HEK293 (cell line): ENCODE data around the gene ZC3H15.

Experiments
- CTCF ChIA-PET: fragments of 350-600 bp; formaldehyde crosslinking; extraction: SDS; loops from one replicate; lab custom pipeline; 2021; ENCODE audit warnings: antibody characterized with exemption; lab: Yijun Ruan, JAX
- POLR2A ChIA-PET: fragments of 300-600 bp; formaldehyde crosslinking; extraction: SDS; loops from one replicate; lab custom pipeline; 2020; ENCODE audit warnings: antibody characterized with exemption, inconsistent platforms; lab: Yijun Ruan, JAX
- H3K27ac ChIP-seq: fragments of 200-500 bp; sonication (Bioruptor generic); 2 replicates; pipeline ENCODE4 v1.5.1; 2014; ENCODE audit warnings: low read depth, low read length, control low read depth, inconsistent platforms; ENCODE audit errors: extremely low read depth
- H3K36me3 ChIP-seq, 2 experiments: fragments of 200-500 bp in 1 of 2; sonication (Bioruptor generic) in 1 of 2; 1 replicate in 1 of 2; 2 replicates in 1 of 2; pipeline ENCODE4 v1.5.1; 2014 to 2017; ENCODE audit warnings: inconsistent platforms in 2 of 2, low read length in 2 of 2; ENCODE audit not compliant: control insufficient read depth in 2 of 2, insufficient read depth in 1 of 2
- H3K4me1 ChIP-seq: fragments of 200-500 bp; sonication (Bioruptor generic); 2 replicates; pipeline ENCODE4 v1.5.1; 2014; ENCODE audit warnings: mild to moderate bottlenecking, low read length, inconsistent platforms; ENCODE audit not compliant: control insufficient read depth, insufficient read depth
- H3K4me3 ChIP-seq: 2 replicates; pipeline ENCODE4 v1.5.1; 2011; ENCODE audit warnings: low read depth, mild to moderate bottlenecking, control low read depth, low read length, moderate library complexity
- H3K9me3 ChIP-seq: fragments of 200-500 bp; sonication (Bioruptor generic); 2 replicates; pipeline ENCODE4 v1.5.1; 2014; ENCODE audit warnings: low read depth, low read length, inconsistent platforms; ENCODE audit not compliant: control insufficient read depth, insufficient read depth
- BCL11B ChIP-seq: fragments of 450-650 bp; formaldehyde crosslinking; IDR thresholded peaks from 2 replicates; pipeline ENCODE4 v1.5.1; 2016; ENCODE audit warnings: low read depth, missing biosample characterization, missing genetic modification characterization
- GLIS2 ChIP-seq: fragments of 450-650 bp; formaldehyde crosslinking; IDR thresholded peaks from 2 replicates; pipeline ENCODE4 v1.5.1; 2016; ENCODE audit warnings: missing biosample characterization, missing genetic modification characterization
- KLF8 ChIP-seq: fragments of 450-650 bp; formaldehyde crosslinking; IDR thresholded peaks from 2 replicates; pipeline ENCODE4 v1.5.1; 2016; ENCODE audit warnings: missing biosample characterization, missing genetic modification characterization
- MEIS1 ChIP-seq: sonication (generic); formaldehyde crosslinking; IDR thresholded peaks from 2 replicates; pipeline ENCODE4 v1.8.1; 2022; ENCODE audit warnings: missing genetic modification reagents, mild to moderate bottlenecking, borderline replicate concordance
- OSR2 ChIP-seq: fragments of 450-650 bp; formaldehyde crosslinking; IDR thresholded peaks from 2 replicates; pipeline ENCODE4 v1.5.1; 2016; ENCODE audit warnings: missing biosample characterization, missing genetic modification characterization
- REST ChIP-seq: fragments of 450-650 bp; formaldehyde crosslinking; IDR thresholded peaks from 2 replicates; pipeline ENCODE4 v1.5.1; 2016; ENCODE audit warnings: missing biosample characterization, missing genetic modification characterization
- TCF7L2 ChIP-seq: IDR thresholded peaks from 2 replicates; pipeline ENCODE4 v1.6.1; 2011; ENCODE audit warnings: low read depth, mild to moderate bottlenecking, inconsistent platforms, low read length, moderate library complexity, borderline replicate concordance
- ZBTB1 ChIP-seq: fragments of 450-650 bp; formaldehyde crosslinking; IDR thresholded peaks from 2 replicates; pipeline ENCODE4 v1.5.1; 2016; ENCODE audit warnings: missing biosample characterization, missing genetic modification characterization
- ZBTB44 ChIP-seq: fragments of 450-650 bp; IDR thresholded peaks from 2 replicates; pipeline ENCODE4 v1.5.1; 2018; ENCODE audit warnings: missing biosample characterization, mild to moderate bottlenecking, missing genetic modification characterization
- ZBTB48 ChIP-seq: fragments of 450-650 bp; formaldehyde crosslinking; IDR thresholded peaks from 2 replicates; pipeline ENCODE4 v1.5.1; 2016; ENCODE audit warnings: missing biosample characterization, missing genetic modification characterization
- ZFHX2 ChIP-seq: fragments of 450-650 bp; formaldehyde crosslinking; conservative IDR thresholded peaks from 2 replicates; pipeline ENCODE4 v1.5.1; 2016; ENCODE audit warnings: missing biosample characterization, missing genetic modification characterization
- ZNF10 ChIP-seq: fragments of 450-650 bp; formaldehyde crosslinking; IDR thresholded peaks from 2 replicates; pipeline ENCODE4 v1.5.1; 2017; ENCODE audit warnings: missing biosample characterization, missing genetic modification characterization
- ZNF121 ChIP-seq: fragments of 450-650 bp; formaldehyde crosslinking; IDR thresholded peaks from 2 replicates; pipeline ENCODE4 v1.5.1; 2016; ENCODE audit warnings: missing biosample characterization, missing genetic modification characterization
- ZNF138 ChIP-seq: fragments of 450-650 bp; formaldehyde crosslinking; IDR thresholded peaks from 2 replicates; pipeline ENCODE4 v1.5.1; 2016; ENCODE audit warnings: missing biosample characterization, missing genetic modification characterization, borderline replicate concordance
- ZNF169 ChIP-seq: fragments of 450-650 bp; formaldehyde crosslinking; IDR thresholded peaks from 2 replicates; pipeline ENCODE4 v1.5.1; 2016; ENCODE audit warnings: missing biosample characterization, missing genetic modification characterization
- ZNF2 ChIP-seq: fragments of 450-650 bp; formaldehyde crosslinking; IDR thresholded peaks from 2 replicates; pipeline ENCODE4 v1.5.1; 2016; ENCODE audit warnings: missing biosample characterization, missing genetic modification characterization
- ZNF350 ChIP-seq: fragments of 450-650 bp; formaldehyde crosslinking; IDR thresholded peaks from 2 replicates; pipeline ENCODE4 v1.5.0; 2017; ENCODE audit warnings: missing biosample characterization, mild to moderate bottlenecking, missing genetic modification characterization
- ZNF391 ChIP-seq: fragments of 450-650 bp; formaldehyde crosslinking; IDR thresholded peaks from 2 replicates; pipeline ENCODE4 v1.5.1; 2016; ENCODE audit warnings: low read depth, missing biosample characterization, missing genetic modification characterization, borderline replicate concordance
- ZNF394 ChIP-seq: fragments of 450-650 bp; formaldehyde crosslinking; IDR thresholded peaks from 2 replicates; pipeline ENCODE4 v1.5.1; 2016; ENCODE audit warnings: missing biosample characterization, missing genetic modification characterization, mild to moderate bottlenecking, moderate library complexity, borderline replicate concordance
- ZNF404 ChIP-seq: fragments of 450-650 bp; formaldehyde crosslinking; IDR thresholded peaks from 2 replicates; pipeline ENCODE4 v1.5.1; 2017; ENCODE audit warnings: missing biosample characterization, missing genetic modification characterization
- ZNF423 ChIP-seq: fragments of 450-650 bp; formaldehyde crosslinking; IDR thresholded peaks from 2 replicates; pipeline ENCODE4 v1.5.1; 2016; ENCODE audit warnings: missing biosample characterization, missing genetic modification characterization
- ZNF426 ChIP-seq: fragments of 450-650 bp; formaldehyde crosslinking; IDR thresholded peaks from 2 replicates; pipeline ENCODE4 v1.5.1; 2017; ENCODE audit warnings: missing biosample characterization, missing genetic modification characterization, mild to moderate bottlenecking, inconsistent platforms, moderate library complexity
- ZNF48 ChIP-seq: fragments of 450-650 bp; formaldehyde crosslinking; IDR thresholded peaks from 2 replicates; pipeline ENCODE4 v1.5.1; 2016; ENCODE audit warnings: missing biosample characterization, missing genetic modification characterization
- ZNF600 ChIP-seq: fragments of 450-650 bp; formaldehyde crosslinking; IDR thresholded peaks from 2 replicates; pipeline ENCODE4 v1.5.1; 2016; ENCODE audit warnings: missing biosample characterization, missing genetic modification characterization
- ZNF629 ChIP-seq: fragments of 450-650 bp; formaldehyde crosslinking; IDR thresholded peaks from 2 replicates; pipeline ENCODE4 v1.5.1; 2017; ENCODE audit warnings: missing biosample characterization, missing genetic modification characterization
- ZNF664 ChIP-seq: fragments of 450-650 bp; formaldehyde crosslinking; IDR thresholded peaks from 2 replicates; pipeline ENCODE4 v1.5.1; 2016; ENCODE audit warnings: missing biosample characterization, missing genetic modification characterization
- ZNF747 ChIP-seq: fragments of 450-650 bp; formaldehyde crosslinking; IDR thresholded peaks from 2 replicates; pipeline ENCODE4 v1.5.1; 2016; ENCODE audit warnings: missing biosample characterization, missing genetic modification characterization
- ZNF792 ChIP-seq: fragments of 450-650 bp; formaldehyde crosslinking; IDR thresholded peaks from 2 replicates; pipeline ENCODE4 v1.5.1; 2016; ENCODE audit warnings: missing biosample characterization, missing genetic modification characterization
- ZNF837 ChIP-seq: fragments of 450-650 bp; formaldehyde crosslinking; IDR thresholded peaks from 2 replicates; pipeline ENCODE4 v1.5.1; 2016; ENCODE audit warnings: missing biosample characterization, missing genetic modification characterization
- ZXDB ChIP-seq: fragments of 450-650 bp; formaldehyde crosslinking; IDR thresholded peaks from 2 replicates; pipeline ENCODE4 v1.5.1; 2016; ENCODE audit warnings: missing biosample characterization, missing genetic modification characterization
- TF ChIP-seq, protein P1 (sequence below): fragments of 450-650 bp; formaldehyde crosslinking; IDR thresholded peaks from 2 replicates; pipeline ENCODE4 v1.5.1; 2016; ENCODE audit warnings: missing biosample characterization, missing genetic modification characterization, low read depth
- TF ChIP-seq, protein P2 (sequence below): fragments of 450-650 bp; formaldehyde crosslinking; IDR thresholded peaks from 2 replicates; pipeline ENCODE4 v1.5.1; 2016; ENCODE audit warnings: missing biosample characterization, missing genetic modification characterization

Gene ZC3H15

GRCh38 chr2:186544255-186544675, 58.2 kb downstream of the ZC3H15 start:
- CTCF ChIA-PET: interaction anchor here (0.5 to 0.7 kb wide), 3 partner anchors 38 to 395 kb away, joined by 3 to 4 read pairs (median 3); no protein-coding TSS in a partner anchor
- no peak overlapping the region for H3K4me3 ChIP-seq
- POLR2A ChIA-PET: no interaction called here
- H3K27ac ChIP-seq: no peak overlapping the region
- no peaks in the 10 kb centered on the region for H3K9me3 ChIP-seq
- H3K4me1 ChIP-seq: peaks cover 10% of the 10 kb centered on the region; the same call in 1 of the 2 replicates
- H3K36me3 ChIP-seq: no peaks in the 10 kb centered on the region
- TF ChIP-seq ZNF629 (tag by site-specific recombination) (no peak), ZNF394 (tag by site-specific recombination) (no peak), ZNF600 (no peak), ZNF48 (no peak), ZBTB48 (tag by site-specific recombination) (no peak), ZNF404 (tag by site-specific recombination) (no peak), ZNF121 (no peak), ZXDB (tag by site-specific recombination) (peak; percentile 24; the same call in 1 of the 2 replicates), ZNF747 (tag by site-specific recombination) (no peak), ZNF350 (tag by site-specific recombination) (no peak), ZNF169 (no peak), ZFHX2 (tag by site-specific recombination) (no peak), ZBTB1 (tag by site-specific recombination) (no peak), ZNF426 (tag by site-specific recombination) (no peak), BCL11B (tag by site-specific recombination) (no peak), ZNF2 (no peak), ZNF423 (no peak), ZBTB44 (no peak), MEIS1 (CRISPR knock-in tag) (no peak), KLF8 (no peak), ZNF792 (tag by site-specific recombination) (no peak), ZNF391 (no peak), TCF7L2 (no peak), ZNF10 (tag by site-specific recombination) (peak; percentile 41; the same call in 1 of the 2 replicates), ZNF664 (tag by site-specific recombination) (no peak), GLIS2 (tag by site-specific recombination) (no peak), OSR2 (tag by site-specific recombination) (no peak), ZNF837 (tag by site-specific recombination) (no peak), REST (tag by site-specific recombination) (no peak), ZNF138 (tag by site-specific recombination) (no peak)
- TF ChIP-seq, protein P1, sequence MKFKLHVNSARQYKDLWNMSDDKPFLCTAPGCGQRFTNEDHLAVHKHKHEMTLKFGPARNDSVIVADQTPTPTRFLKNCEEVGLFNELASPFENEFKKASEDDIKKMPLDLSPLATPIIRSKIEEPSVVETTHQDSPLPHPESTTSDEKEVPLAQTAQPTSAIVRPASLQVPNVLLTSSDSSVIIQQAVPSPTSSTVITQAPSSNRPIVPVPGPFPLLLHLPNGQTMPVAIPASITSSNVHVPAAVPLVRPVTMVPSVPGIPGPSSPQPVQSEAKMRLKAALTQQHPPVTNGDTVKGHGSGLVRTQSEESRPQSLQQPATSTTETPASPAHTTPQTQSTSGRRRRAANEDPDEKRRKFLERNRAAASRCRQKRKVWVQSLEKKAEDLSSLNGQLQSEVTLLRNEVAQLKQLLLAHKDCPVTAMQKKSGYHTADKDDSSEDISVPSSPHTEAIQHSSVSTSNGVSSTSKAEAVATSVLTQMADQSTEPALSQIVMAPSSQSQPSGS (tag by site-specific recombination): no peak
- TF ChIP-seq, protein P2, sequence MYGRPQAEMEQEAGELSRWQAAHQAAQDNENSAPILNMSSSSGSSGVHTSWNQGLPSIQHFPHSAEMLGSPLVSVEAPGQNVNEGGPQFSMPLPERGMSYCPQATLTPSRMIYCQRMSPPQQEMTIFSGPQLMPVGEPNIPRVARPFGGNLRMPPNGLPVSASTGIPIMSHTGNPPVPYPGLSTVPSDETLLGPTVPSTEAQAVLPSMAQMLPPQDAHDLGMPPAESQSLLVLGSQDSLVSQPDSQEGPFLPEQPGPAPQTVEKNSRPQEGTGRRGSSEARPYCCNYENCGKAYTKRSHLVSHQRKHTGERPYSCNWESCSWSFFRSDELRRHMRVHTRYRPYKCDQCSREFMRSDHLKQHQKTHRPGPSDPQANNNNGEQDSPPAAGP (tag by site-specific recombination): no peak
